SK-N-SH (cell line): Measurements from ENCODE around the gene MIS12. TPM values are rescaled to one million over a fixed set of nuclear protein-coding genes. Genes with fewer than 3 reads are reported as not detected.

Experiments used
- CTCF ChIA-PET: fragments of 300-600, 350-600 bp; formaldehyde crosslinking; extraction: SDS; loops from one replicate; lab custom pipeline; 2021; lab: Yijun Ruan, JAX
- POLR2A ChIA-PET: fragments of 350-600 bp; sonication (Branson Sonifier 250); formaldehyde crosslinking; extraction: SDS; loops from one replicate; lab custom pipeline; 2020; ENCODE audit warnings: antibody characterized with exemption, inconsistent platforms; lab: Yijun Ruan, JAX
- DNase-seq: peaks from one replicate; pipeline ENCODE4 v3.0.0; 2012
- H2AFZ ChIP-seq: fragments of 200-600 bp; sonication (generic); 2 replicates; pipeline ENCODE4 v1.8.1; 2016; ENCODE audit warnings: antibody characterized with exemption, mild to moderate bottlenecking, low read depth
- H3F3A ChIP-seq: fragments of 200-600 bp; sonication (generic); replicated peaks from 2 replicates; pipeline ENCODE3; 2016; ENCODE audit warnings: antibody characterized with exemption, mild to moderate bottlenecking; ENCODE audit not compliant: insufficient read depth
- H3K27ac ChIP-seq, 2 experiments: fragments of 200-500 bp in 1 of 2; fragments of 200-600 bp in 1 of 2; sonication (Bioruptor generic) in 1 of 2; sonication (generic), shearing (Covaris generic) in 1 of 2; 2 replicates each; pipeline versions ENCODE4 v1.5.1 to v1.6.1; 2014 to 2016; ENCODE audit warnings: low read depth in 2 of 2, inconsistent platforms in 1 of 2, low read length in 1 of 2, mild to moderate bottlenecking in 1 of 2, mixed read lengths in 1 of 2
- H3K27me3 ChIP-seq: fragments of 200-600 bp; sonication (generic), shearing (Covaris generic); 2 replicates; pipeline ENCODE4 v1.6.1; 2016; ENCODE audit warnings: mixed run types; ENCODE audit not compliant: insufficient read depth
- H3K36me3 ChIP-seq, 2 experiments: fragments of 200-500 bp in 1 of 2; fragments of 200-600 bp in 1 of 2; sonication (Bioruptor generic) in 1 of 2; sonication (generic) in 1 of 2; replicated peaks in 1 of 2; 2 replicates each; pipeline versions ENCODE3 to v1.5.1; 2014 to 2016; ENCODE audit warnings: low read length in 1 of 2, mild to moderate bottlenecking in 1 of 2; ENCODE audit not compliant: insufficient read depth in 2 of 2, control insufficient read depth in 1 of 2
- H3K4me1 ChIP-seq, 2 experiments: fragments of 200-500 bp in 1 of 2; fragments of 200-600 bp in 1 of 2; sonication (Bioruptor generic) in 1 of 2; sonication (generic), shearing (Covaris generic) in 1 of 2; 2 replicates each; pipeline versions ENCODE4 v1.5.1 to v1.6.1; 2014 to 2016; ENCODE audit warnings: low read depth in 1 of 2, low read length in 1 of 2, mixed run types in 1 of 2; ENCODE audit not compliant: insufficient read depth in 2 of 2, control insufficient read depth in 1 of 2
- H3K4me2 ChIP-seq: fragments of 200-600 bp; sonication (generic), shearing (Covaris generic); 2 replicates; pipeline ENCODE4 v1.6.1; 2017; ENCODE audit warnings: mixed run types
- H3K4me3 ChIP-seq, 2 experiments: fragments of 200-500 bp in 1 of 2; fragments of 200-600 bp in 1 of 2; sonication (Bioruptor generic) in 1 of 2; sonication (generic), shearing (Covaris generic) in 1 of 2; 2 replicates each; pipeline versions ENCODE4 v1.5.1 to v1.8.1; 2014 to 2016; ENCODE audit warnings: low read depth in 2 of 2, inconsistent platforms in 1 of 2, low read length in 1 of 2, mild to moderate bottlenecking in 1 of 2, mixed read lengths in 1 of 2, moderate library complexity in 1 of 2
- H3K79me2 ChIP-seq: fragments of 200-600 bp; sonication (generic); 2 replicates; pipeline ENCODE4 v1.8.1; 2017; ENCODE audit warnings: mild to moderate bottlenecking; ENCODE audit not compliant: insufficient read depth
- H3K9ac ChIP-seq: fragments of 200-600 bp; sonication (generic); 2 replicates; pipeline ENCODE4 v1.6.1; 2017; ENCODE audit warnings: mixed run types
- H3K9me2 ChIP-seq: fragments of 200-600 bp; sonication (generic); 2 replicates; pipeline ENCODE4 v1.6.1; 2017; ENCODE audit warnings: mixed run types
- H3K9me3 ChIP-seq: fragments of 200-600 bp; sonication (generic); 2 replicates; pipeline ENCODE4 v1.6.1; 2017; ENCODE audit warnings: mixed run types, mild to moderate bottlenecking, moderate library complexity
- H4K20me1 ChIP-seq: fragments of 200-600 bp; sonication (generic); 2 replicates; pipeline ENCODE4 v1.6.1; 2017; ENCODE audit warnings: mild to moderate bottlenecking, mixed run types; ENCODE audit not compliant: insufficient read depth
- MXI1 ChIP-seq: IDR thresholded peaks from 2 replicates; pipeline ENCODE4 v1.6.1; 2012; ENCODE audit warnings: mild to moderate bottlenecking, low read depth, low read length, improper control_type of control experiment
- NRF1 ChIP-seq: IDR thresholded peaks from 2 replicates; pipeline ENCODE4 v1.6.1; 2012; ENCODE audit warnings: low read depth, mild to moderate bottlenecking, low read length
- RXRA ChIP-seq: IDR thresholded peaks from 2 replicates; pipeline ENCODE4 v1.4.0; 2012; ENCODE audit warnings: low read depth, mild to moderate bottlenecking, borderline replicate concordance
- WGBS: methylation state at CpG from one replicate; pipeline ENCODE4 v1.1.6; 2017; ENCODE audit warnings: low lambda C conversion rate; 5-methylcytosine and 5-hydroxymethylcytosine counted together
- polyA plus RNA-seq, 3 experiments: library from polyadenylated mRNA; depleted of rRNA; stranded (reverse); fragments of >200 nt; gene quantifications; 2 replicates each; pipeline ENCODE4 v1.2.3, GENCODE V29; 2012
- TF ChIP-seq, protein P1 (sequence below): fragments of 150-350 bp; IDR thresholded peaks from 2 replicates; pipeline ENCODE4 v1.6.1; 2016; ENCODE audit warnings: mild to moderate bottlenecking, low read depth, low read length
- TF ChIP-seq, protein P2 (sequence below): IDR thresholded peaks from 2 replicates; pipeline ENCODE4 v1.4.0; 2012; ENCODE audit warnings: low read depth, borderline replicate concordance
- TF ChIP-seq, protein P3 (sequence below): IDR thresholded peaks from 2 replicates; pipeline ENCODE4; 2012
- TF ChIP-seq, protein P4 (sequence below): fragments of 150-350 bp; IDR thresholded peaks from 2 replicates; pipeline ENCODE4 v1.6.1; 2017; ENCODE audit warnings: antibody characterized with exemption, low read length, low read depth, borderline replicate concordance

MIS12 gene
- polyA plus RNA-seq, 1 of the 3 experiments (the other 2 are of a cell fraction) = 9.3 TPM

DNA sequence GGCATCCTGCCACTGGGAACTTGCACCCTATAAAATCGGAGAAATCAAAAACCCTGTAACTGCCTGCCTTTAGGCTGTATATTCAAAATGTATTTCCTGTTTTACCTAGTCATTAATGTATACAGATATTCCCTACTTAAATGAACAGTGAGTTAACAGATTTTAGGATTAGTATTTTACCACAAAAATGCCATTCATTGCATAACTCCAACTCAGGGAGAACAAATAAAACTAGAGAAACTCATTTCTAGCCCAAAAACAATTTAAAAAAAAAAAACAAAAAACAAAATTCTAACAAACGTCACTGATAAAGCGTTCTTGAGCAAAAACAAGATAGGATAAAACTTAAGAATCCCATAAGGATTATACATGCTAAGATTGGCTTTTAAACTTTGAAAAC lies 13.9 kb upstream of the MIS12 start:
- Histone ChIP-seq H4K20me1 (no peaks in the 10 kb centered on the region), H3K4me3 (no peak overlapping the region), H3K9ac (no peak overlapping the region), H2AFZ (no peak overlapping the region), H3K79me2 (peaks cover 23% of the 10 kb centered on the region), H3K4me1 (no peaks in the 10 kb centered on the region), H3K9me3 (no peaks in the 10 kb centered on the region), H3K27ac (no peak overlapping the region), H3K9me2 (no peaks in the 10 kb centered on the region), H3K27me3 (no peaks in the 10 kb centered on the region), H3K4me2 (no peak overlapping the region), H3F3A (peaks cover 33% of the 10 kb centered on the region)
- no peak for DNase-seq
- WGBS = 90% methylated on average over 3 of the region's 3 CpGs
- ChIA-PET POLR2A (interaction anchor here (2.0 kb wide), 1 partner anchor 14 kb away, joined by 5 read pairs; the partner anchor contains the start of genes DERL2 and MIS12), CTCF (no interaction called here)
- TF ChIP-seq, protein P1, sequence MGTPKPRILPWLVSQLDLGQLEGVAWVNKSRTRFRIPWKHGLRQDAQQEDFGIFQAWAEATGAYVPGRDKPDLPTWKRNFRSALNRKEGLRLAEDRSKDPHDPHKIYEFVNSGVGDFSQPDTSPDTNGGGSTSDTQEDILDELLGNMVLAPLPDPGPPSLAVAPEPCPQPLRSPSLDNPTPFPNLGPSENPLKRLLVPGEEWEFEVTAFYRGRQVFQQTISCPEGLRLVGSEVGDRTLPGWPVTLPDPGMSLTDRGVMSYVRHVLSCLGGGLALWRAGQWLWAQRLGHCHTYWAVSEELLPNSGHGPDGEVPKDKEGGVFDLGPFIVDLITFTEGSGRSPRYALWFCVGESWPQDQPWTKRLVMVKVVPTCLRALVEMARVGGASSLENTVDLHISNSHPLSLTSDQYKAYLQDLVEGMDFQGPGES = no peak
- TF ChIP-seq, protein P2, sequence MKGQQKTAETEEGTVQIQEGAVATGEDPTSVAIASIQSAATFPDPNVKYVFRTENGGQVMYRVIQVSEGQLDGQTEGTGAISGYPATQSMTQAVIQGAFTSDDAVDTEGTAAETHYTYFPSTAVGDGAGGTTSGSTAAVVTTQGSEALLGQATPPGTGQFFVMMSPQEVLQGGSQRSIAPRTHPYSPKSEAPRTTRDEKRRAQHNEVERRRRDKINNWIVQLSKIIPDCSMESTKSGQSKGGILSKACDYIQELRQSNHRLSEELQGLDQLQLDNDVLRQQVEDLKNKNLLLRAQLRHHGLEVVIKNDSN = no peak
- TF ChIP-seq, protein P3, sequence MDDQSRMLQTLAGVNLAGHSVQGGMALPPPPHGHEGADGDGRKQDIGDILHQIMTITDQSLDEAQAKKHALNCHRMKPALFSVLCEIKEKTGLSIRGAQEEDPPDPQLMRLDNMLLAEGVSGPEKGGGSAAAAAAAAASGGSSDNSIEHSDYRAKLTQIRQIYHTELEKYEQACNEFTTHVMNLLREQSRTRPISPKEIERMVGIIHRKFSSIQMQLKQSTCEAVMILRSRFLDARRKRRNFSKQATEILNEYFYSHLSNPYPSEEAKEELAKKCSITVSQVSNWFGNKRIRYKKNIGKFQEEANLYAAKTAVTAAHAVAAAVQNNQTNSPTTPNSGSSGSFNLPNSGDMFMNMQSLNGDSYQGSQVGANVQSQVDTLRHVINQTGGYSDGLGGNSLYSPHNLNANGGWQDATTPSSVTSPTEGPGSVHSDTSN = no peak
- TF ChIP-seq RXRA = no peak
- TF ChIP-seq, all 33 proteins: peak for 0
- peaks cover 55 to 60% of the 10 kb centered on the region in 2 experiments for H3K36me3 ChIP-seq

DNA sequence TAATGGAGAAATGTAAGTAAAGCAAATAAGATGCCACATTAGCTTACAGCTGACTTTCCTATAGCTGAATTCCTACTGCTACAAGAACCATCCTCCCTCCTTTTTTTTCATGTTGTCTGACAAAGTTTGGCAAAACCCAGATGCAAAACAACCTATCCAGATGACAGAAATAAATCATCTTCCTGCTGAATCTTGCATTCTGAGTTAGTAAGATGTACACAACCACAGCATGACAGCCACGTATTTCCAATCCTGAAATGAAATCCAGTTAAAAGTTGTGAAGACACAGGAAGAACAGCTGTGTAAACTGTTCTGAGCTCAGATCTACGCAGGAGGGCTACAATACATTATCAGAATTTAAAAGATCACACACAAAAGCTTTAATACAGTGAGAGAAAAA lies 12.5 kb upstream of the MIS12 start:
- Histone ChIP-seq H3K27me3 (no peaks in the 10 kb centered on the region), H3K36me3 (peaks cover 69 to 74% of the 10 kb centered on the region in 2 experiments), H3K4me3 (no peak overlapping the region), H3K9me3 (no peaks in the 10 kb centered on the region)
- WGBS = 98% methylated on average over 2 of the region's 2 CpGs
- no peak for TF ChIP-seq MXI1
- no peak for TF ChIP-seq NRF1
- TF ChIP-seq, protein P4, sequence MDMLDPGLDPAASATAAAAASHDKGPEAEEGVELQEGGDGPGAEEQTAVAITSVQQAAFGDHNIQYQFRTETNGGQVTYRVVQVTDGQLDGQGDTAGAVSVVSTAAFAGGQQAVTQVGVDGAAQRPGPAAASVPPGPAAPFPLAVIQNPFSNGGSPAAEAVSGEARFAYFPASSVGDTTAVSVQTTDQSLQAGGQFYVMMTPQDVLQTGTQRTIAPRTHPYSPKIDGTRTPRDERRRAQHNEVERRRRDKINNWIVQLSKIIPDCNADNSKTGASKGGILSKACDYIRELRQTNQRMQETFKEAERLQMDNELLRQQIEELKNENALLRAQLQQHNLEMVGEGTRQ = no peak
- TF ChIP-seq, all 33 proteins: peak for 0
- no peak for DNase-seq
- Histone ChIP-seq H3K9ac (no peak overlapping the region), H3K4me2 (no peak overlapping the region), H3K9me2 (no peaks in the 10 kb centered on the region), H4K20me1 (no peaks in the 10 kb centered on the region), H3K27ac (no peak overlapping the region), H3F3A (peaks cover 33% of the 10 kb centered on the region), H3K79me2 (peaks cover 23% of the 10 kb centered on the region), H2AFZ (no peak overlapping the region), H3K4me1 (no peaks in the 10 kb centered on the region)
- POLR2A ChIA-PET = interaction anchor here (2.0 kb wide), 1 partner anchor 13 kb away, joined by 5 read pairs; the partner anchor contains the start of genes DERL2 and MIS12
- CTCF ChIA-PET = interaction anchor here (1.2 to 2.4 kb wide), 3 partner anchors 11 to 35 kb away, joined by 3 to 7 read pairs (median 4); partner anchors contain the start of genes C1QBP, DERL2 and MIS12
